T-helper 2 cell treated with Interferon-gamma antibody and Interleukin-4, amounts not matched to agents 5 μg/mL and 100 μg/mL, for 36 hours (primary cell): ENCODE data around the gene EFNA4.

Source experiments
- DNase-seq: peaks from one replicate; pipeline ENCODE4 v3.0.0; 2021; ENCODE audit warnings: low spot score
- H3K27ac Mint-ChIP-seq: one replicate; pipeline ENCODE4 v1.8.0; 2021; ENCODE audit warnings: mild to moderate bottlenecking, mixed read lengths
- H3K27me3 Mint-ChIP-seq: one replicate; pipeline ENCODE4 v1.8.0; 2021; ENCODE audit warnings: low read depth, mixed read lengths
- H3K36me3 Mint-ChIP-seq: one replicate; pipeline ENCODE4 v1.8.0; 2021; ENCODE audit warnings: low read depth, mixed read lengths
- H3K4me1 Mint-ChIP-seq: one replicate; pipeline ENCODE4 v1.8.0; 2021; ENCODE audit warnings: low read depth, mixed read lengths
- H3K4me3 Mint-ChIP-seq: one replicate; pipeline ENCODE4 v1.8.0; 2022; ENCODE audit warnings: mild to moderate bottlenecking, moderate library complexity, mixed read lengths
- H3K9me3 Mint-ChIP-seq: one replicate; pipeline ENCODE4 v1.8.0; 2021; ENCODE audit warnings: mixed read lengths

Gene EFNA4

GRCh38 chr1:155069551-155070157 lies 6.1 kb downstream of the EFNA4 start:
- DNase-seq = no peak
- Mint-ChIP-seq H3K4me3 (no peak overlapping the region), H3K4me1 (peaks cover 26% of the 10 kb centered on the region), H3K36me3 (peaks cover 10% of the 10 kb centered on the region), H3K9me3 (no peaks in the 10 kb centered on the region), H3K27me3 (peaks cover 3% of the 10 kb centered on the region), H3K27ac (no peak overlapping the region)

GRCh38 chr1:155070158-155070621 lies 6.7 kb downstream of the EFNA4 start:
- peak overlapping the region; percentile 29 for H3K4me3 Mint-ChIP-seq
- no peaks in the 10 kb centered on the region for H3K9me3 Mint-ChIP-seq
- H3K36me3 Mint-ChIP-seq = peaks cover 10% of the 10 kb centered on the region
- DNase-seq = no peak
- peak overlapping the region; percentile 20 for H3K27ac Mint-ChIP-seq
- peaks cover 25% of the 10 kb centered on the region for H3K4me1 Mint-ChIP-seq
- peaks cover 3% of the 10 kb centered on the region for H3K27me3 Mint-ChIP-seq

- H3K4me1 Mint-ChIP-seq = peaks cover 28% of the 10 kb centered on the region
Measured at GRCh38 chr1:155070721-155071569, 7.4 kb downstream of the EFNA4 start.

GRCh38 chr1:155071701-155072100 lies 8.2 kb downstream of the EFNA4 start:
- no peak for DNase-seq
- H3K36me3 Mint-ChIP-seq = peaks cover 10% of the 10 kb centered on the region
- peak overlapping the region; percentile 7 for H3K27ac Mint-ChIP-seq
- peaks cover 32% of the 10 kb centered on the region for H3K4me1 Mint-ChIP-seq
- H3K4me3 Mint-ChIP-seq = peak overlapping the region; percentile 3
- no peaks in the 10 kb centered on the region for H3K9me3 Mint-ChIP-seq
- H3K27me3 Mint-ChIP-seq = peaks cover 3% of the 10 kb centered on the region

More at GRCh38 chr1:155070721-155071569, 7.4 kb downstream of the EFNA4 start:
- Mint-ChIP-seq H3K9me3 (no peaks in the 10 kb centered on the region), H3K27me3 (peaks cover 3% of the 10 kb centered on the region), H3K4me3 (peak overlapping the region; percentile 29), H3K27ac (peak overlapping the region; percentile 20), H3K36me3 (peaks cover 10% of the 10 kb centered on the region)
- DNase-seq = peak; percentile 63

GRCh38 chr1:155072531-155073289 lies 9.2 kb downstream of the EFNA4 start:
- Mint-ChIP-seq H3K4me3 (no peak overlapping the region), H3K4me1 (peaks cover 32% of the 10 kb centered on the region), H3K9me3 (no peaks in the 10 kb centered on the region), H3K36me3 (peaks cover 8% of the 10 kb centered on the region), H3K27me3 (peaks cover 5% of the 10 kb centered on the region), H3K27ac (no peak overlapping the region)
- DNase-seq = no peak

GRCh38 chr1:155073377-155074242 lies 10.1 kb downstream of the EFNA4 start:
- Mint-ChIP-seq H3K9me3 (no peaks in the 10 kb centered on the region), H3K27ac (peak overlapping the region; percentile 7), H3K4me3 (peak overlapping the region; percentile 57), H3K27me3 (peaks cover 11% of the 10 kb centered on the region), H3K36me3 (peaks cover 5% of the 10 kb centered on the region), H3K4me1 (peaks cover 34% of the 10 kb centered on the region)
- no peak for DNase-seq

- Mint-ChIP-seq H3K36me3 (no peaks in the 10 kb centered on the region), H3K4me1 (peaks cover 38% of the 10 kb centered on the region)
Measured at GRCh38 chr1:155075535-155075934, 12.0 kb downstream of the EFNA4 start.

GRCh38 chr1:155076371-155076770 lies 12.8 kb downstream of the EFNA4 start:
- peaks cover 40% of the 10 kb centered on the region for H3K4me1 Mint-ChIP-seq
- no peak for DNase-seq
- no peaks in the 10 kb centered on the region for H3K9me3 Mint-ChIP-seq
- H3K4me3 Mint-ChIP-seq = no peak overlapping the region
- peaks cover 25% of the 10 kb centered on the region for H3K27me3 Mint-ChIP-seq
- H3K36me3 Mint-ChIP-seq = peaks cover under 1% of the 10 kb centered on the region
- no peak overlapping the region for H3K27ac Mint-ChIP-seq

More at GRCh38 chr1:155075535-155075934, 12.0 kb downstream of the EFNA4 start:
- no peak overlapping the region for H3K27ac Mint-ChIP-seq
- H3K4me3 Mint-ChIP-seq = no peak overlapping the region
- peaks cover 21% of the 10 kb centered on the region for H3K27me3 Mint-ChIP-seq
- DNase-seq = no peak
- no peaks in the 10 kb centered on the region for H3K9me3 Mint-ChIP-seq

- Mint-ChIP-seq H3K4me1 (peaks cover 42% of the 10 kb centered on the region), H3K27me3 (peaks cover 30% of the 10 kb centered on the region), H3K36me3 (peaks cover 2% of the 10 kb centered on the region), H3K9me3 (no peaks in the 10 kb centered on the region), H3K4me3 (no peak overlapping the region), H3K27ac (no peak overlapping the region)
- DNase-seq = no peak
Measured at GRCh38 chr1:155077346-155077745, 13.8 kb downstream of the EFNA4 start.

- Mint-ChIP-seq H3K4me1 (peaks cover 42% of the 10 kb centered on the region), H3K27ac (no peak overlapping the region), H3K27me3 (peaks cover 35% of the 10 kb centered on the region), H3K4me3 (peak overlapping the region; percentile 18), H3K9me3 (no peaks in the 10 kb centered on the region), H3K36me3 (peaks cover 2% of the 10 kb centered on the region)
- DNase-seq = no peak
Measured at GRCh38 chr1:155077758-155078445, 14.4 kb downstream of the EFNA4 start.

GRCh38 chr1:155078469-155079209 lies 15.1 kb downstream of the EFNA4 start, which contains the start of gene EFNA3:
TSS of gene EFNA3 (plus strand) at chr1:155078837. CDS start at chr1:155078942, 105 bp downstream.
- Mint-ChIP-seq H3K27me3 (peaks cover 42% of the 10 kb centered on the region), H3K36me3 (peaks cover 2% of the 10 kb centered on the region), H3K4me1 (peaks cover 36% of the 10 kb centered on the region), H3K4me3 (peak within 1 kb of the TSS; percentile 78), H3K9me3 (no peaks in the 10 kb centered on the region), H3K27ac (no peak within 1 kb of the TSS)
- peak; percentile 71 for DNase-seq

- H3K27me3 Mint-ChIP-seq = peaks cover 47% of the 10 kb centered on the region
- peaks cover 2% of the 10 kb centered on the region for H3K36me3 Mint-ChIP-seq
- H3K27ac Mint-ChIP-seq = no peak overlapping the region
- peak overlapping the region; percentile 78 for H3K4me3 Mint-ChIP-seq
- peaks cover 36% of the 10 kb centered on the region for H3K4me1 Mint-ChIP-seq
- DNase-seq = no peak
- no peaks in the 10 kb centered on the region for H3K9me3 Mint-ChIP-seq
Measured at GRCh38 chr1:155079210-155079486, 15.6 kb downstream of the EFNA4 start.
